Activated CD4-positive, alpha-beta T cell treated with anti-CD3 and anti-CD28 coated beads for 48 hours (primary cell): ENCODE data around the gene TMEM92.

Source experiments
- DNase-seq: peaks from one replicate; pipeline ENCODE4 v3.0.0-alpha.2; 2020

Gene TMEM92

GRCh38 chr17:50329716-50330115 lies 55.5 kb downstream of the TMEM92 start:
- DNase-seq = no peak

- no peak for DNase-seq
Measured at GRCh38 chr17:50330151-50330775, 56.0 kb downstream of the TMEM92 start.
